WERI-Rb-1 (cell line): Measurements from ENCODE around the gene C7orf33.
A peak's percentile ranks its signal among the peaks of the same experiment; 100 is the strongest.
"Not testable (repeated sequence)": the region's sequence is repeated elsewhere in the genome, so short reads cannot be mapped to it uniquely, and the experiment has no call there.

ENCODE experiments used
- DNase-seq: peaks from one replicate; pipeline ENCODE4 v3.0.0-alpha.2; 2020
- H3K27ac ChIP-seq: fragments of 250-450 bp; sonication (Bioruptor Pico); 2 replicates; pipeline ENCODE4 v1.5.1; 2020; ENCODE audit warnings: mild to moderate bottlenecking, moderate library complexity
- H3K27me3 ChIP-seq: fragments of 250-450 bp; sonication (Bioruptor Pico); 2 replicates; pipeline ENCODE4 v1.5.1; 2021; ENCODE audit warnings: mild to moderate bottlenecking, low read depth, moderate library complexity; ENCODE audit not compliant: insufficient read depth, severe bottlenecking
- H3K36me3 ChIP-seq: fragments of 250-450 bp; sonication (Bioruptor Pico); 2 replicates; pipeline ENCODE4 v1.5.1; 2020; ENCODE audit warnings: mild to moderate bottlenecking, moderate library complexity
- H3K4me3 ChIP-seq: 2 replicates; pipeline ENCODE4 v1.5.1; 2011; ENCODE audit warnings: low read depth, mild to moderate bottlenecking, control low read depth, low read length
- H3K9me3 ChIP-seq: fragments of 250-450 bp; sonication (Bioruptor Pico); 2 replicates; pipeline ENCODE4 v1.5.1; 2021; ENCODE audit warnings: mild to moderate bottlenecking, moderate library complexity; ENCODE audit not compliant: severe bottlenecking
- TF ChIP-seq, protein P1 (sequence below): IDR thresholded peaks from 2 replicates; pipeline ENCODE4 v1.5.1; 2011; ENCODE audit warnings: low read depth, mild to moderate bottlenecking, control low read depth, inconsistent platforms, low read length

C7orf33 gene

DNA sequence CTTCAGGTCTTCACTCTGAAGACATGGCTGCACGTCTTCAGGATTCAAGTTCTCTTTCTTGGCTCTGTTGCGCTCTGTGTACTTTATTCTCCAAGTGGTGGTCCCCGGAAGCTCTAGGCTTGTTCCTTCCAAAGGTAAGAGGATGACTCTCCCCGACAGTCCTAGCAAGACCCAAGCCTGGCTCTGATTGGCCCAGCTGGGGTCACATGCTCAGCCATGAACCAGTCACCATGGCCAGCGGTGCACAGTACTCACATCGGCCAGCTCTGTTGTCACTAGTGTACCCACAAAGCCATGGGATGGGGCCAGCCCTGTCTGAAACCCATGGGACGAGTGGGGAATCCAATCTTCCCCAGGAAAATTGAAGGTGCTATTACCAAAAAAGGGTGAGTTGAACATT, 5.2 kb upstream of the C7orf33 start:
- DNase-seq = no peak

DNA sequence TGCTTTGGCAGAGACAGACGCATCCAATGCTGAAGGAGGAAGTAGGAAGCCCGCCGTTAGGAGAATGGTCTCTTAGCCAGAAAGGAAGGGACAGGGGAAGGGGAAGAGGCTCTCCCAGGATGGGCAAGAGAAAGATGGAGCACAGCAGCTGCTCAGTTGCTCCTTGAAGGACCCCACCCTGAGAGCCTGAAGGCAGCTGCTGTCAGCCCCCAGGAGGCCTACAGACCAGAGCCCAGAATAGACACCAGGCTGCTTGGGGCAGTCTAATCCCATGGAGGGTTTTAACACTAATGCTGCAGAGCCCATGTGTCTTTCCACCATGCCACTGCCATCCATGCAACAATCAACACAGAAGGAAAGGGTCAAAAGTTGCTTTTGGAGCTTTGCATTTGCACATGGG, 3.5 kb upstream of the C7orf33 start:
- Histone ChIP-seq H3K27me3 (no peaks in the 10 kb centered on the region), H3K9me3 (peaks cover 3% of the 10 kb centered on the region), H3K27ac (peak overlapping the region; percentile 95), H3K36me3 (no peaks in the 10 kb centered on the region), H3K4me3 (no peak overlapping the region)
- peak; percentile 82 for DNase-seq
- TF ChIP-seq, protein P1, sequence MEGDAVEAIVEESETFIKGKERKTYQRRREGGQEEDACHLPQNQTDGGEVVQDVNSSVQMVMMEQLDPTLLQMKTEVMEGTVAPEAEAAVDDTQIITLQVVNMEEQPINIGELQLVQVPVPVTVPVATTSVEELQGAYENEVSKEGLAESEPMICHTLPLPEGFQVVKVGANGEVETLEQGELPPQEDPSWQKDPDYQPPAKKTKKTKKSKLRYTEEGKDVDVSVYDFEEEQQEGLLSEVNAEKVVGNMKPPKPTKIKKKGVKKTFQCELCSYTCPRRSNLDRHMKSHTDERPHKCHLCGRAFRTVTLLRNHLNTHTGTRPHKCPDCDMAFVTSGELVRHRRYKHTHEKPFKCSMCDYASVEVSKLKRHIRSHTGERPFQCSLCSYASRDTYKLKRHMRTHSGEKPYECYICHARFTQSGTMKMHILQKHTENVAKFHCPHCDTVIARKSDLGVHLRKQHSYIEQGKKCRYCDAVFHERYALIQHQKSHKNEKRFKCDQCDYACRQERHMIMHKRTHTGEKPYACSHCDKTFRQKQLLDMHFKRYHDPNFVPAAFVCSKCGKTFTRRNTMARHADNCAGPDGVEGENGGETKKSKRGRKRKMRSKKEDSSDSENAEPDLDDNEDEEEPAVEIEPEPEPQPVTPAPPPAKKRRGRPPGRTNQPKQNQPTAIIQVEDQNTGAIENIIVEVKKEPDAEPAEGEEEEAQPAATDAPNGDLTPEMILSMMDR = no peak

More for the DNA sequence above, 5.2 kb upstream of the C7orf33 start:
- peaks cover 3% of the 10 kb centered on the region for H3K9me3 ChIP-seq
- TF ChIP-seq, protein P1 = no peak
- H3K36me3 ChIP-seq = no peaks in the 10 kb centered on the region
- no peak overlapping the region for H3K27ac ChIP-seq
- H3K27me3 ChIP-seq = no peaks in the 10 kb centered on the region
- no peak overlapping the region for H3K4me3 ChIP-seq

DNA sequence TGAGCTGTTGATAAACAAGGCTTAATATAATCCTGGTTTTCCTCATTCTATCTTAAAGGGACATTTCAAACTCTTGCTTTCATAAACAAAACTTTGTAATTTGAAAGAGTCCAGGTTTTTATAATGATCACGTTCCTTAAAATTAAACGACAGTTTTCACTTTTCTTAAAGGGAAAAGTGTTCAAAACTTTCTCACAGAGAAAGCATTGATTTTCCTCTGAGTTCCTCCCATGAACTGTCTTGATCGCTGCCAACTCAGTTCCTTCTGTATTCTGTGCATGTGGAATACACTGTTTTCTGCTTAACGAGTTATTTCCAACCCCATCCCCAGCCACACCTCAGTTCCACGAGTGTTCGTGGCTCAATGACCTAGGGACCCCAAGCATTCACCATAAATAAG, 2.4 kb upstream of the C7orf33 start:
- Histone ChIP-seq H3K27me3 (no peaks in the 10 kb centered on the region), H3K36me3 (no peaks in the 10 kb centered on the region), H3K9me3 (peaks cover under 1% of the 10 kb centered on the region), H3K27ac (peak overlapping the region; percentile 95), H3K4me3 (peak overlapping the region; percentile 58)
- TF ChIP-seq, protein P1 = no peak
- DNase-seq = no peak

DNA sequence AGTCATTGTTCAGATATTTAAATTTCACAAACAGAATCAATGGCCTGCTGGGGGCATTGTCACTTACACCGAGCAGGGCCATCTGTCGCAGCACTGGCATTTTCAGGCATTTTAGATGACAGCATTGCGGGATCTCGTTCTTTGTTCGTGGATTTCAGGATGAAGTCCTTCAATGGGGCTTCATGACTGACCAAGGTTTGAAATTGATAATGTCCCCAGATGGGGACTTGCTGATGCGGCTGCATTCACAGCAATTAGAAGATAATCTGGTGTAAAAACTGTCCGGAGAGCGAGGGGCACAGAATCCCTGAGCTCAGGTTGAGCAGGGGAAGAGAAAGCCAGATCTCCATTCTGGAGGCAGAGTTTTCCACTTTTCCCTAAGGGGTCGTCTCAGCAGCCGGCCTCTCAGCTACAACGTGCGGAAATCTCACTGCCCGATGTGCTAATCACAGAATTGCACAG, 1.9 kb upstream of the C7orf33 start:
- peak; percentile 65 for DNase-seq
- TF ChIP-seq, protein P1 = no peak
- H3K36me3 ChIP-seq = no peaks in the 10 kb centered on the region; the same call in 1 of the 2 replicates
- H3K27ac ChIP-seq = peak overlapping the region; percentile 95
- peaks cover 2% of the 10 kb centered on the region for H3K9me3 ChIP-seq
- no peaks in the 10 kb centered on the region for H3K27me3 ChIP-seq
- peak overlapping the region; percentile 58 for H3K4me3 ChIP-seq

DNA sequence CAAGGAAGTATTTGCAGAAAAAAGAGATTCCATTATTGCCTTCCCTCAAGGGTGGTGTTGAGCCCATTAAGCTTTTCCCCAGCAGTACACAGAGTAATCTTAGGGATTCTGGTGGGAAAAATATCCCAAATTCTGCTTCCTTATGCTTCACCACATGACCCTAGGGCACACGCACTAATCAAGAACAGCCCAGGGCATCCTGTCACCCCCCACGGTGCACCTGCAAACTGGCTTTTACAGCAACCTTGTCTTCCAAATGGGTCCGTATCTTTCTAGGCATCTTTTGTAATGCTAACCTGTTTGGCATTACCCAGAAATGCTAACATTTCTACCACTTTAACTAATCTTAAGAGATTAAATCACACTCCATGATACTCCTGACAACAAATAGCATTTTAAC, 926 bp upstream of the C7orf33 start:
- Histone ChIP-seq H3K36me3 (no peaks in the 10 kb centered on the region; the same call in 1 of the 2 replicates), H3K4me3 (peak overlapping the region; percentile 23), H3K27ac (peak overlapping the region; percentile 95), H3K9me3 (peaks cover 2% of the 10 kb centered on the region), H3K27me3 (no peaks in the 10 kb centered on the region)
- TF ChIP-seq, protein P1 = no peak
- DNase-seq = peak; percentile 44

DNA sequence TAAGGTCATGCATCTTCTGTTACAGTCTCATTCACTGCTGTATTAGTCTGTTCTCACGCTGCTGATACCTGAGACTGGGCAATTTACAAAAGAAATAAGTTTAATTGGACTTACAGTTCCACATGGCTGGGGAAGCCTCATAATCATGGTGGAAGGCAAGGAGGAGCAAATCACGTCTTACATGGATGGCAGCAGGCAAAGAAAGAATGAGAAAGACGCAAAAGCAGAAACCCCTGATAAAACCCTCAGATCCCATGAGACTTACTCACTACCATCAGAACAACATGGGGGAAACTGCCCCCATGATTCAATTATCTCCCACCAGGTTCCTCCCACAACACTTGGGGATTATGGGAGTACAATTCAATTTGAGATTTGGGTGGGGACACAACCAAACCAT, 5.8 kb downstream of the C7orf33 start:
- not testable (repeated sequence) for DNase-seq, H3K27me3 ChIP-seq, H3K36me3 ChIP-seq, H3K27ac ChIP-seq, H3K9me3 ChIP-seq, H3K4me3 ChIP-seq
